ENCODE results near the gene RASGRF1.
"Not testable (repeated sequence)": the region's sequence is repeated elsewhere in the genome, so short reads cannot be mapped to it uniquely, and the experiment has no call there.

RASGRF1 gene

GRCh38 chr15:79027532-79028410 lies 62.8 kb downstream of the RASGRF1 start:
- H3K27me3 Mint-ChIP-seq, result peaks cover 17% of the 10 kb centered on the region
- no peak for DNase-seq

GRCh38 chr15:79025802-79026201 lies 64.8 kb downstream of the RASGRF1 start:
- Mint-ChIP-seq H3K27me3 (peaks cover 17% of the 10 kb centered on the region), H3K9me3 (peaks cover 11% of the 10 kb centered on the region), H3K4me3 (no peak overlapping the region), H3K4me1 (ENCODE audit: low read depth) (no peaks in the 10 kb centered on the region), H3K27ac (no peak overlapping the region), H3K36me3 (ENCODE audit: low read depth) (no peaks in the 10 kb centered on the region)
- DNase-seq, result no peak

More at GRCh38 chr15:79027532-79028410, 62.8 kb downstream of the RASGRF1 start:
- no peak overlapping the region for H3K27ac Mint-ChIP-seq
- H3K4me3 Mint-ChIP-seq, result no peak overlapping the region
- no peaks in the 10 kb centered on the region for H3K36me3 Mint-ChIP-seq (ENCODE audit: low read depth)
- no peaks in the 10 kb centered on the region for H3K4me1 Mint-ChIP-seq (ENCODE audit: low read depth)
- peaks cover 11% of the 10 kb centered on the region for H3K9me3 Mint-ChIP-seq

- peaks cover 11% of the 10 kb centered on the region for H3K9me3 Mint-ChIP-seq
- DNase-seq, result no peak
- no peak overlapping the region for H3K4me3 Mint-ChIP-seq
- no peaks in the 10 kb centered on the region for H3K4me1 Mint-ChIP-seq (ENCODE audit: low read depth)
- no peak overlapping the region for H3K27ac Mint-ChIP-seq
- H3K27me3 Mint-ChIP-seq, result peaks cover 17% of the 10 kb centered on the region
- H3K36me3 Mint-ChIP-seq (ENCODE audit: low read depth), result no peaks in the 10 kb centered on the region
Observed at GRCh38 chr15:79025201-79025600, 65.4 kb downstream of the RASGRF1 start.

- H3K4me3 Mint-ChIP-seq; H3K27ac Mint-ChIP-seq; H3K36me3 Mint-ChIP-seq (ENCODE audit: low read depth); H3K4me1 Mint-ChIP-seq (ENCODE audit: low read depth); DNase-seq: not testable (repeated sequence)
- H3K27me3 Mint-ChIP-seq, result peaks cover 17% of the 10 kb centered on the region
- H3K9me3 Mint-ChIP-seq, result peaks cover 11% of the 10 kb centered on the region
Observed at GRCh38 chr15:79024493-79024892, 66.1 kb downstream of the RASGRF1 start.

- peaks cover 11% of the 10 kb centered on the region for H3K9me3 Mint-ChIP-seq
- no peak overlapping the region for H3K27ac Mint-ChIP-seq
- DNase-seq, result no peak
- no peaks in the 10 kb centered on the region for H3K4me1 Mint-ChIP-seq (ENCODE audit: low read depth)
- no peak overlapping the region for H3K4me3 Mint-ChIP-seq
- H3K36me3 Mint-ChIP-seq (ENCODE audit: low read depth), result no peaks in the 10 kb centered on the region
- H3K27me3 Mint-ChIP-seq, result peaks cover 17% of the 10 kb centered on the region
Observed at GRCh38 chr15:79023918-79024317, 66.7 kb downstream of the RASGRF1 start.

GRCh38 chr15:79023546-79023890 lies 67.1 kb downstream of the RASGRF1 start:
- Mint-ChIP-seq H3K4me3 (no peak overlapping the region), H3K9me3 (peaks cover 11% of the 10 kb centered on the region), H3K36me3 (ENCODE audit: low read depth) (no peaks in the 10 kb centered on the region), H3K27ac (no peak overlapping the region), H3K4me1 (ENCODE audit: low read depth) (no peaks in the 10 kb centered on the region), H3K27me3 (peaks cover 13% of the 10 kb centered on the region)
- DNase-seq, result no peak

- H3K9me3 Mint-ChIP-seq, result peaks cover 2% of the 10 kb centered on the region
- H3K27me3 Mint-ChIP-seq, result no peaks in the 10 kb centered on the region
- H3K4me1 Mint-ChIP-seq (ENCODE audit: low read depth), result no peaks in the 10 kb centered on the region
- no peak overlapping the region for H3K4me3 Mint-ChIP-seq
- DNase-seq, result no peak
- no peaks in the 10 kb centered on the region for H3K36me3 Mint-ChIP-seq (ENCODE audit: low read depth)
- no peak overlapping the region for H3K27ac Mint-ChIP-seq
Observed at GRCh38 chr15:79018960-79019359, 71.6 kb downstream of the RASGRF1 start.

GRCh38 chr15:79017953-79018352 lies 72.6 kb downstream of the RASGRF1 start:
- Mint-ChIP-seq H3K4me3 (no peak overlapping the region), H3K4me1 (ENCODE audit: low read depth) (no peaks in the 10 kb centered on the region), H3K27me3 (no peaks in the 10 kb centered on the region), H3K9me3 (no peaks in the 10 kb centered on the region), H3K27ac (no peak overlapping the region), H3K36me3 (ENCODE audit: low read depth) (no peaks in the 10 kb centered on the region)
- DNase-seq, result no peak

- Mint-ChIP-seq H3K4me1 (ENCODE audit: low read depth) (no peaks in the 10 kb centered on the region), H3K36me3 (ENCODE audit: low read depth) (no peaks in the 10 kb centered on the region), H3K4me3 (no peak overlapping the region), H3K27ac (no peak overlapping the region), H3K27me3 (no peaks in the 10 kb centered on the region), H3K9me3 (no peaks in the 10 kb centered on the region)
- DNase-seq, result no peak
Observed at GRCh38 chr15:79016527-79017170, 73.9 kb downstream of the RASGRF1 start.

- DNase-seq, result no peak
- Mint-ChIP-seq H3K27ac (no peak overlapping the region), H3K9me3 (no peaks in the 10 kb centered on the region), H3K27me3 (no peaks in the 10 kb centered on the region), H3K4me3 (no peak overlapping the region), H3K36me3 (ENCODE audit: low read depth) (no peaks in the 10 kb centered on the region), H3K4me1 (ENCODE audit: low read depth) (no peaks in the 10 kb centered on the region)
Observed at GRCh38 chr15:79015416-79015815, 75.2 kb downstream of the RASGRF1 start.

GRCh38 chr15:79010278-79010677 lies 80.3 kb downstream of the RASGRF1 start:
- no peaks in the 10 kb centered on the region for H3K36me3 Mint-ChIP-seq (ENCODE audit: low read depth)
- no peaks in the 10 kb centered on the region for H3K9me3 Mint-ChIP-seq
- H3K4me3 Mint-ChIP-seq, result no peak overlapping the region
- no peaks in the 10 kb centered on the region for H3K27me3 Mint-ChIP-seq
- no peaks in the 10 kb centered on the region for H3K4me1 Mint-ChIP-seq (ENCODE audit: low read depth)
- no peak overlapping the region for H3K27ac Mint-ChIP-seq
- no peak for DNase-seq

GRCh38 chr15:79009379-79009778 lies 81.2 kb downstream of the RASGRF1 start:
- no peak for DNase-seq
- peaks cover 8% of the 10 kb centered on the region for H3K4me1 Mint-ChIP-seq (ENCODE audit: low read depth)

GRCh38 chr15:79008659-79009058 lies 81.9 kb downstream of the RASGRF1 start:
- Mint-ChIP-seq H3K4me3 (no peak overlapping the region), H3K27me3 (no peaks in the 10 kb centered on the region), H3K4me1 (ENCODE audit: low read depth) (peaks cover 12% of the 10 kb centered on the region), H3K9me3 (no peaks in the 10 kb centered on the region), H3K27ac (no peak overlapping the region), H3K36me3 (ENCODE audit: low read depth) (no peaks in the 10 kb centered on the region)
- DNase-seq, result no peak

More at GRCh38 chr15:79009379-79009778, 81.2 kb downstream of the RASGRF1 start:
- no peaks in the 10 kb centered on the region for H3K36me3 Mint-ChIP-seq (ENCODE audit: low read depth)
- H3K9me3 Mint-ChIP-seq, result no peaks in the 10 kb centered on the region
- no peaks in the 10 kb centered on the region for H3K27me3 Mint-ChIP-seq
- H3K27ac Mint-ChIP-seq, result no peak overlapping the region
- no peak overlapping the region for H3K4me3 Mint-ChIP-seq

- Mint-ChIP-seq H3K27ac (no peak overlapping the region), H3K4me1 (ENCODE audit: low read depth) (peaks cover 12% of the 10 kb centered on the region), H3K9me3 (no peaks in the 10 kb centered on the region), H3K27me3 (no peaks in the 10 kb centered on the region), H3K4me3 (no peak overlapping the region), H3K36me3 (ENCODE audit: low read depth) (no peaks in the 10 kb centered on the region)
- no peak for DNase-seq
Observed at GRCh38 chr15:79007066-79007465, 83.5 kb downstream of the RASGRF1 start.

GRCh38 chr15:79006071-79006470 lies 84.5 kb downstream of the RASGRF1 start:
- no peak for DNase-seq
- Mint-ChIP-seq H3K9me3 (no peaks in the 10 kb centered on the region), H3K36me3 (ENCODE audit: low read depth) (no peaks in the 10 kb centered on the region), H3K27ac (no peak overlapping the region), H3K4me3 (no peak overlapping the region), H3K4me1 (ENCODE audit: low read depth) (peaks cover 12% of the 10 kb centered on the region), H3K27me3 (no peaks in the 10 kb centered on the region)

Data from activated T-cell treated with anti-CD3 and anti-CD28 coated beads, Interleukin-2, amount 50 U/mL, for 24 hours (primary cell).